ENCODE data around the gene FNDC3B. TPM values are rescaled to one million over a fixed set of nuclear protein-coding genes. Genes with fewer than 3 reads are reported as not detected.

FNDC3B gene
- total RNA-seq, 1 donor, result 221 TPM

- H3K4me3 ChIP-seq (ENCODE audit: low read depth, low read length), result no peak overlapping the region
- no peak for DNase-seq (ENCODE audit: low read depth)
- no peak for TF ChIP-seq CTCF (IDR thresholded peaks at IDR 0.05; ENCODE audit: insufficient read depth, low read depth, low read length)
Measured at GRCh38 chr3:172195407-172195754, 156.0 kb downstream of the FNDC3B start.

DNA sequence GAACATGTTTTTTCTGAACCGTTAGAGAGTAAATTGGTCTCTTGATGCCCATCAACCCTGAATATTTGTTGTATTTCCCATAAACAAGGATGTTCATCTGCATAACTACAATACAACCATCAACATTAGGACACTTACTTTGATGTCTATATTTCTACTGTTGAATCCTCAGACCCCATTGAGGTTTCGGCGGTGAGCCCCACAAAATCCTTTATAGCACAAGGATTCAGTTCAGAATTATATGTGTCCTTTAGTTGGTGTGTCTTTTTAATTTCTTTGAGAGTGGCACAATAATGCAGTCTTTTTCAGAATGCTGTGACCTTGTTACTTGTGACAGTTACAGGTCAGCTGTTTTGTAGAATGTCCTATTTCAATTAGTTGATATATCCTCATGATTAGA, 158.0 kb downstream of the FNDC3B start:
- no peak for DNase-seq (ENCODE audit: low read depth)
- no peak overlapping the region for H3K4me3 ChIP-seq (ENCODE audit: low read depth, low read length)
- TF ChIP-seq CTCF (IDR thresholded peaks at IDR 0.05; ENCODE audit: insufficient read depth, low read depth, low read length), result no peak

GRCh38 chr3:172198428-172198827, 159.1 kb downstream of the FNDC3B start:
- no peak for TF ChIP-seq CTCF (IDR thresholded peaks at IDR 0.05; ENCODE audit: insufficient read depth, low read depth, low read length)
- no peak for DNase-seq (ENCODE audit: low read depth)
- H3K4me3 ChIP-seq (ENCODE audit: low read depth, low read length), result no peak overlapping the region

- DNase-seq (ENCODE audit: low read depth), result no peak
- no peak overlapping the region for H3K4me3 ChIP-seq (ENCODE audit: low read depth, low read length)
- no peak for TF ChIP-seq CTCF (IDR thresholded peaks at IDR 0.05; ENCODE audit: insufficient read depth, low read depth, low read length)
Measured at GRCh38 chr3:172199850-172200369, 160.5 kb downstream of the FNDC3B start.

- TF ChIP-seq CTCF (IDR thresholded peaks at IDR 0.05; ENCODE audit: insufficient read depth, low read depth, low read length), result no peak
- DNase-seq (ENCODE audit: low read depth), result peak; percentile 95
- no peak overlapping the region for H3K4me3 ChIP-seq (ENCODE audit: low read depth, low read length)
Measured at GRCh38 chr3:172201136-172201869, 161.9 kb downstream of the FNDC3B start.

DNA sequence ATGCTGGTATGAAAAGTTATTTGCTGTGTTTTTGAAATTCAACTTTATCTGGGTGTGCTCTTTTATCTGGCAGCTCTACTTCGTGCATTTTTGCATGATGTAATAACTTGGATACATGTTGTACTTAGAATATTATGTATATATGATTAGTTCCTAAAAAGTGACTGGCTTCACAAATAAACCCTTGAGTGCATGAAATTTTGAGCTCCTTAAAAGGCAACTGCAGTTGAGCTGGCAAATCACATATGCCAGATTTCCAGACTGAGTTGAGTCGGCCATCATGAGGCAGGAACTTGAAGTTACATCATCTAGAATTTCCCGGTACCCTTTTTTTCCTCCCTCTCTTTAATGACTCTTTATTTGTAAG, 162.5 kb downstream of the FNDC3B start:
- no peak overlapping the region for H3K4me3 ChIP-seq (ENCODE audit: low read depth, low read length)
- DNase-seq (ENCODE audit: low read depth), result peak; percentile 91
- TF ChIP-seq CTCF (IDR thresholded peaks at IDR 0.05; ENCODE audit: insufficient read depth, low read depth, low read length), result no peak

DNA sequence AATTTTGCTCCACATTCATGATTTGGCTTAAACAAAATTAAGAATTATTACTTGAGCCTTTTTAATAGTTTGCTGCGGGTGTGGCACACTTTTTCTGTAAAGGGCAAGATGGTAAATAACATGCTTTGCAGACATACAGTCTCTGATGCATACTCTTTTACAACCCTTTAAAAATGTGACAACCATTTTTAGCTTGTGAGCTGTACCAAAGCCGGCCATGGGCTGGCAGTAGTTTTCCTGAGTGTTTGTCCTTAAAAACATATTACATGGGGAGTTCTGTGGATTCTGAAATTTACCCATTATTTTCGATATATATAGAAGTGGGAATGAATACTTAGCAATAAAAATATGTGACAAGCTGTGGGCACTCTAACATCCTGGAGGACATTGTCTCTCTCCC, 163.4 kb downstream of the FNDC3B start:
- TF ChIP-seq CTCF (IDR thresholded peaks at IDR 0.05; ENCODE audit: insufficient read depth, low read depth, low read length), result no peak
- DNase-seq (ENCODE audit: low read depth), result no peak
- H3K4me3 ChIP-seq (ENCODE audit: low read depth, low read length), result no peak overlapping the region
